Uterus (tissue), 2 donors: ENCODE results near the gene SPEM3.

Source experiments
- CTCF ChIP-seq, 4 experiments: fragments of 200-600 bp in 2 of 4; fragments of 450-650 bp in 2 of 4; sonication (generic) in 2 of 4; IDR thresholded peaks; one replicate each; pipeline ENCODE4 v1.5.1; 2016 to 2019; ENCODE audit warnings: antibody characterized with exemption in 4 of 4, mild to moderate bottlenecking in 2 of 4, moderate library complexity in 1 of 4
- POLR2A ChIP-seq, 2 donors: fragments of 450-650 bp; IDR thresholded peaks; one replicate each; pipeline ENCODE4 v1.6.1; 2016; ENCODE audit warnings: antibody characterized with exemption in 2 of 2, mild to moderate bottlenecking in 1 of 2, moderate library complexity in 1 of 2

- TF ChIP-seq CTCF (IDR thresholded peaks at IDR 0.05) (no peak), POLR2A (IDR thresholded peaks at IDR 0.05) (no peak)
These were observed 32.5 kb upstream of the SPEM3 start for GRCh38 chr17:7396147-7396546.
